ENCODE results near the gene SLC30A2. TPM values are rescaled to one million over a fixed set of nuclear protein-coding genes. Genes with fewer than 3 reads are reported as not detected.

SLC30A2 gene
- total RNA-seq, 1 experiment from 2014 or later: 0.35 TPM

GRCh38 chr1:26006710-26007109 lies 39.2 kb downstream of the SLC30A2 start:
- Histone ChIP-seq H3K9ac (ENCODE audit: extremely low read depth, insufficient read length, low read length) (no peak overlapping the region), H4K20me1 (ENCODE audit: control insufficient read depth, insufficient read depth, insufficient read length) (no peaks in the 10 kb centered on the region), H3K79me2 (ENCODE audit: insufficient read depth, low read length) (no peaks in the 10 kb centered on the region), H3K4me2 (ENCODE audit: insufficient read depth, insufficient read length, low read length) (no peak overlapping the region), H2BK15ac (ENCODE audit: low read depth, low read length) (no peak overlapping the region), H3T11ph (ENCODE audit: low read length) (no peak overlapping the region), H2BK120ac (ENCODE audit: low read depth, low read length, poor library complexity, severe bottlenecking) (no peak overlapping the region), H2AK5ac (ENCODE audit: insufficient read length, low read length) (no peak overlapping the region), H3K18ac (ENCODE audit: insufficient read length, low read depth, low read length) (peak overlapping the region; percentile 46), H4K5ac (ENCODE audit: insufficient read length, low read depth, low read length) (no peak overlapping the region), H3K23me2 (ENCODE audit: insufficient read length, low read depth, low read length, poor library complexity, severe bottlenecking) (no peaks in the 10 kb centered on the region), H3K14ac (ENCODE audit: insufficient read depth, low read length) (no peak overlapping the region), H3K27me3 (ENCODE audit: insufficient read depth, low read length) (no peaks in the 10 kb centered on the region), H3K9me3 (ENCODE audit: control insufficient read depth, low read depth, low read length) (no peaks in the 10 kb centered on the region), H2AFZ (ENCODE audit: low read length) (no peak overlapping the region), H2BK20ac (ENCODE audit: low read depth, low read length, poor library complexity, severe bottlenecking) (no peak overlapping the region), H2BK5ac (ENCODE audit: insufficient read length, low read length) (no peak overlapping the region), H4K8ac (replicated peaks; ENCODE audit: insufficient read length, low read depth, low read length) (no peak overlapping the region), H4K91ac (ENCODE audit: insufficient read length, low read depth, low read length) (no peak overlapping the region), H3K4me1 (ENCODE audit: insufficient read depth, low read length) (no peaks in the 10 kb centered on the region; the same call in 1 of the 2 replicates), H3K27ac (ENCODE audit: insufficient read length, low read depth, low read length) (no peak overlapping the region), H3K23ac (ENCODE audit: insufficient read length, low read depth, low read length) (no peak overlapping the region), H3K56ac (ENCODE audit: insufficient read length, low read depth, low read length) (no peak overlapping the region), H2BK12ac (ENCODE audit: insufficient read length, low read depth, low read length) (no peak overlapping the region), H3K79me1 (ENCODE audit: insufficient read depth, low read depth, low read length, poor library complexity, severe bottlenecking) (no peaks in the 10 kb centered on the region), H3K4ac (ENCODE audit: low read depth, low read length) (no peak overlapping the region)
- Mint-ChIP-seq H3K9me3 (no peaks in the 10 kb centered on the region), H3K27ac (peak overlapping the region; percentile 8 to 79 (median 56); a peak in 3 of 7 replicates), H3K27me3 (ENCODE audit: low read depth) (peaks cover 6% of the 10 kb centered on the region), H3K4me1 (peaks cover 18 to 23% of the 10 kb centered on the region in 2 experiments), H3K4me3 (no peak overlapping the region), H3K36me3 (ENCODE audit: insufficient read depth in 1 of 3, low read depth in 3 of 3) (no peaks in the 10 kb centered on the region)
- TF ChIP-seq CTCF (conservative IDR thresholded peaks at IDR 0.05): no peak
- no peak for DNase-seq
- WGBS (ENCODE audit: extremely low coverage, insufficient read length, low lambda C conversion rate): no CpG with 5 or more reads among the region's 16 CpGs
